PFSK-1 (cell line): ENCODE data around the gene ITGAX.

Experiments used
- FOXP2 ChIP-seq: optimal IDR thresholded peaks from 2 replicates; pipeline ENCODE3; 2011; ENCODE audit warnings: borderline replicate concordance, control low read depth, inconsistent platforms; ENCODE audit not compliant: insufficient read depth; ENCODE audit errors: extremely low read length, extremely low read depth
- POLR2AphosphoS5 ChIP-seq: IDR thresholded peaks from 2 replicates; pipeline ENCODE4 v1.6.1; 2012; ENCODE audit warnings: low read depth, mild to moderate bottlenecking, control low read depth, low read length, moderate library complexity
- REST ChIP-seq, 2 experiments: IDR thresholded peaks; 2 replicates each; pipeline versions ENCODE4 v1.6.1 to v1.8.0; 2011 to 2012; ENCODE audit warnings: low read depth in 2 of 2, low read length in 2 of 2, control low read depth in 1 of 2, inconsistent platforms in 1 of 2, mild to moderate bottlenecking in 1 of 2, moderate library complexity in 1 of 2; ENCODE audit not compliant: insufficient read depth in 1 of 2
- SIN3A ChIP-seq: IDR thresholded peaks from 2 replicates; pipeline ENCODE4 v1.6.1; 2012; ENCODE audit warnings: mild to moderate bottlenecking, low read length, moderate library complexity, borderline replicate concordance; ENCODE audit not compliant: insufficient read depth
- TAF1 ChIP-seq: IDR thresholded peaks from 2 replicates; pipeline ENCODE4 v1.6.1; 2012; ENCODE audit warnings: low read length, control low read depth, borderline replicate concordance; ENCODE audit not compliant: insufficient read depth

ITGAX gene

GRCh38 chr16:31386157-31386984 lies 31.4 kb downstream of the ITGAX start:
- TF ChIP-seq FOXP2 (no peak), SIN3A (no peak), TAF1 (no peak), REST (IDR thresholded peaks at IDR 0.05; ENCODE audit: insufficient read depth in 1 of 2, low read depth in 2 of 2, low read length in 2 of 2) (no peak), POLR2AphosphoS5 (no peak)

GRCh38 chr16:31388535-31388934 lies 33.6 kb downstream of the ITGAX start:
- TF ChIP-seq REST (IDR thresholded peaks at IDR 0.05; ENCODE audit: insufficient read depth in 1 of 2, low read depth in 2 of 2, low read length in 2 of 2) = no peak
- TF ChIP-seq TAF1 = no peak
- no peak for TF ChIP-seq POLR2AphosphoS5
- no peak for TF ChIP-seq FOXP2
- TF ChIP-seq SIN3A = no peak

DNA sequence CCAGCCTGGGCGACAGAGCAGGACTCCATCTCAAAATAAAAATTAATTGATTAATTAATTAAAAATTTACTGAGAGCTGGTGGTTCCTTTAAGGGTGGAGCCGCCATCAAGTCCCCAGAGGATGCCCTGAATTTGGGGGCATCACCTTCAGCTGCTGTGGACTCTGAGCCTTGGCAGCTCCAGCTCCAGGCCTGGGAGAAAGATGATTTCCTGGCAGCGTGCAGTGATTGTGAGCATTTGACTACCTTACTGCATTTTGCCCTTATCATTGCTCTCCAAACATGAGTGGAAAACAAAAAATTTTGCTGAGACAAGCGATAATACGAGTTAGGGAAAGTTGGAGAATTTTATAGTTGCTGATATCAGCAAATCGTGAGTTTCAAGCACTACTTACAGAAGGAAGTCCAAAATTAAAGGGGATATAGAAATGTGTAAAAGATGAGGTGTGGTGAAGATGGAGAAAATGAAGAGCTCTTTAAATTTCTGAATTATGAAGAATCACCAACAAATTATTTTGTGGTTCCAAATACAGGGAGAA lies 35.6 kb downstream of the ITGAX start:
- TF ChIP-seq FOXP2 = no peak
- no peak for TF ChIP-seq POLR2AphosphoS5

DNA sequence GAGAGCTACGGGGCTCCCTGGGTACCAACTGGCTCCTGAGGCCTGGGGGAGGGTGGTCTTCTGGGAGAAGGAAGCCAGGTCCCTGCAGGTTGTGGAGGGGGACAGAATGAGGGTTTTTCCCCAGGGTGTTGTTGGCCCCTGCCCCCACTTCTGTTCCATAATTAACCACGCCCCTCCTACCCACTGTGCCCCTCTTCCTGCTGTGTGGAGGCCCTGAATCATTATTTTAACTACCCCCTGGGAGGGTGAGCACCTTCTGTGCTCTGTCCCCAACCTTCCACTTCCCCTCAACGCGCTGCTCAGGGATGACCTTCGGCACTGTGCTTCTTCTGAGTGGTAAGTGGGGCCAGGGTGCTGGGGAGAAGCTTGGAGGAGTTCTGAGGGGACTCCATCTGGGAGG lies 38.1 kb downstream of the ITGAX start, which contains the start of gene ITGAD:
TSS of gene ITGAD (plus strand) at position 280 of the 400 bp plus-strand sequence. CDS start at position 306, 26 bp downstream.
- TF ChIP-seq FOXP2 = no peak
- no peak for TF ChIP-seq TAF1
- TF ChIP-seq POLR2AphosphoS5 = no peak
- TF ChIP-seq SIN3A = no peak
- no peak for TF ChIP-seq REST (IDR thresholded peaks at IDR 0.05; ENCODE audit: insufficient read depth in 1 of 2, low read depth in 2 of 2, low read length in 2 of 2)

DNA sequence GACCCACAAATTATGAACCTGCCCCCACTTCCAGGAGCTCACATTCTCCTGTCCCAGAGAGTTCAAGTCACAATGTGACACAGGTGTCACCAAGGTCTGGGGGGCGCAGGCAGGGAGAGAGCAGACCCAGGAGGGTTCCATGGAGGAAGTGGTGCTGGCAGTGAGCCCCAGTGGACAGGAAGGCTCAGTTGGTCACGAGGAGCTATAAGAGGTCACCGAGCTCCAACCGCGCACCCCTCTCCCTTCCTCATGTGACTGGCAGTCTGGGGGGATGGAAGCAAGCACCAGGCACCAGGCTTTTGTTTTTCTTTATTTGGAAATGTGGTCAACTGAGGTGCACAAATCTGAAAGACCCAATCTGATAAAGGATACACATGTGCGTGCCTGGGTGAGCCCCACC lies 40.7 kb downstream of the ITGAX start:
- no peak for TF ChIP-seq REST (IDR thresholded peaks at IDR 0.05; ENCODE audit: insufficient read depth in 1 of 2, low read depth in 2 of 2, low read length in 2 of 2)
- no peak for TF ChIP-seq POLR2AphosphoS5
- TF ChIP-seq TAF1 = no peak
- no peak for TF ChIP-seq FOXP2
- TF ChIP-seq SIN3A = no peak
